HG03280 (cell line): ENCODE data around the gene GRIK2.

ENCODE experiments used
- ATAC-seq: cut with Tn5 transposase; IDR thresholded peaks from one replicate; pipeline ENCODE4 v1.9.1; 2021; ENCODE audit warnings: mild to moderate bottlenecking, moderate library complexity; ENCODE audit not compliant: unreplicated experiment

The GRIK2 gene

DNA sequence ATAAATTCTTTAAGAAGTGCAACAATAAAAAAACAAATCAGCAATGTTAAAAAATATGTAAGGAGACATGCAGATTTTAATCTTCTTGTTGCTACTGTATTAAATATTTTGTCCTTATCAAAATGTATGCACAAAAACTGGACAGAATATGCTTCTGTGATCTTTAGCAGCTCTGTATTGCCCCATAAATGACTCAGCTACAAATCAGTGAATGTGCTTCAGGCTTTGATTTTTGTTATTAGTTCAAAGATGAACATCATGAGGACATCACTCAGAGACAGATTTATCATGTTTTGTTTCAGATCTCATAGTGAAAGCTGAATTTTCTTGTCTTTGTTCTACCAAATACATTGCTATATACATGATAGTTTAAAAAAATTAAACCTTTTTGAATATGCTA is 312.4 kb downstream of the GRIK2 start:
- no peak for ATAC-seq

DNA sequence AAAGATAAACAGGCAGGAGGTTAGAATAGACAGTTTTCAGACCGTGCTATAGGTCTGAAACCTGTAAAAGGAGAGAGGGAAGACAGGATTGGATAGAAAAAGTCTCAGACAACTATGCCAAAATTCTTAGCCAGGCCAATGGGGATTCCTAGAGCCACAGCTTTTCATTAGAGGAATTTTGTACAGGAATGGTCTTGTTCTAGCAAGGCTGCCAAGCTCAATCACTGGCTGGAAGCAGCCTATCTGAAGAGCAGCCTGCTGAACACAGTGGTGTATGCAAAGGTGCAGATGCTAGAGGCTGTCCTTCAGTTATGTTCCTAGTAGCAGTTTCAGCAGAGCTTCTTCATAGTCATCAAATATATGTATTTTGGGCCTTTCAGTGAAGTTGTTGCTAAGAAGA is 313.1 kb downstream of the GRIK2 start:
- ATAC-seq = no peak

DNA sequence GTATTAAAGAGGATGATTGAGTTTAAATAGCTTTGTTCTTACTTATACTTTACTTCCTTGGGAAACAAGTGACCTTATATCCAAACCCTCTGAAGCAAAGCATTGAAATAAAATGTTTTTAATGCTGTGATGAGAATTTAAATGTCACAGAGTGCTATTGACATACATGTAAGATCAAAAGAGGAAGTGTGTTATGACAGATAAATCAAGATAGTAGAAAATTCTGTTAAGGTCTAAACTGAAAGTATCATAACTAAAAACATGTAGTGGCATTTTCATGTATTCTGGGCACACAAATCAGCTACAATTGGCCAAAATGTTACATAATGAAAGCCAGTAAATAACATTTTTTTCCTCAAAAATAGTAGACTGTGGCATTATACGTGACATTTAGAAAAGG is 318.0 kb downstream of the GRIK2 start:
- no peak for ATAC-seq

DNA sequence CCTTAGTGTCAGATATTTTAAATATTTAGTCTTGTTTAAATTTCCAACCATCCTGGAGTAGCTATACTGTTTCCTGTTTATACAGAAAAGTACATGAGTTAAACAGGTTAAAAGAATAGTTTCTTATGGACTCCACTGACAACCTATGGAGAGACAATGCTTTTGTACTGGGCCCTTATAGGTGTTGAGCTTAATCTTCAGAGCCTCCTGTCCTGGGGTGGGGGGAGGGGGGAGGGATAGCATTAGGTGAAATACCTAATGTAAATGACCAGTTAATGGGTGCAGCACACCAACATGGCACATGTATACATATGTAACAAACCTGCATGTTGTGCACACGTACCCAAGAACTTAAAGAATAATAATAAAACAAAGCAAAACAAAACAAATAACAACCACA is 322.9 kb downstream of the GRIK2 start:
- ATAC-seq = no peak

DNA sequence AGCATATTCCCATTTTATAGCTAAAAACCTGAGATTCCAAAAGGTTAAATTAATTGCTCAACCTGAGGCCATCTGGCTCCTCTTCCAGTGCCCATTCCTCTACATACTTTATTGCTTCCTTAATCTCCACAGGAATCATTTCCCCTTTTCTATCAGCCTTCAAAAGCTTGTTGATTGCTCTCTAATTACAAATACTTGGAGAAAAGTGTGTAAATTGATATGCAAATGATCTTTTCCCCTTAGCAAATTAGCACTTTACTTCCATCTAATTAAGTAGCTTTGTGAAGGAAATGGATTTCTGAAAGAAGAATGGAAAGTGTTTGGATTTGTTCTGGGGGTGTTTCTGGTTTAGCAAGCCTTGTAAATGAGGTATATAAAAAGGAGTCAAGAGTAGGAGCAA is 323.3 kb downstream of the GRIK2 start:
- no peak for ATAC-seq

DNA sequence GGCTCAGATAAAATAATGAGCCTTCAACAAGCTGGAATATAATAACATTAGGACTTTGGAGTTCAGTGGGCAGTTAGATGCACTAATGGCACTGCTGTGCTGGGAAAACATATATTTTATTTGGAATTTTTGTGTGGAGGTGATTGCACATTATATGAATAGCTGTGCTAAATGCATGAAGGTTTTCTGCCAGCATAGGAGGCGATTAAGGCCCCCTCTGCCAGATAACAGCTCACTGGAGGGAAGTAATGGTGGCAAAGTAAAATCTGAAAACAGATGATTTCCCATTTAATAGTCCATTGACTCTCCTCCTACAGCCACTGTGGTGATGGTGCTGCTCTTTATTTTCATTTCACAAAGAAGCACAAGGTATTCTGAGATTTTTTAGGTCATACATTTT is 326.0 kb downstream of the GRIK2 start:
- ATAC-seq = no peak

DNA sequence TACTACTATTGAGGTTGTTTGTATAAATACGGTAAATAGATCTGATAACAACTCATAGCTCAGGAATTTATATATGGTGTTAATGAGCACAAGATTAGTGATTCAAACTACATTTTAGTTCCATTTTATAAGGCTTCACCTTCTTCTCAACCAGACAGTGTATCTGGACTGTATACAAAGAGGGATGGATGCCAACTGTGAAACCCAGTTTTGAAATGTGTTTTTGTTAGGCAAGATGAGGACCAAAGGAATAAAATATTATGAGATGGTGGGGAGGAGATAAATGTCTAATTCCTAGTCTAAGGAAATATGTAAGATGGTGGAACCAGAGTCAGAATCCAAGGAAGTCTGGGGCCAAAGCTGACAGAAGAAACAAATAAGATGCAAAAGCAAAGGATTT is 329.0 kb downstream of the GRIK2 start:
- ATAC-seq = no peak

DNA sequence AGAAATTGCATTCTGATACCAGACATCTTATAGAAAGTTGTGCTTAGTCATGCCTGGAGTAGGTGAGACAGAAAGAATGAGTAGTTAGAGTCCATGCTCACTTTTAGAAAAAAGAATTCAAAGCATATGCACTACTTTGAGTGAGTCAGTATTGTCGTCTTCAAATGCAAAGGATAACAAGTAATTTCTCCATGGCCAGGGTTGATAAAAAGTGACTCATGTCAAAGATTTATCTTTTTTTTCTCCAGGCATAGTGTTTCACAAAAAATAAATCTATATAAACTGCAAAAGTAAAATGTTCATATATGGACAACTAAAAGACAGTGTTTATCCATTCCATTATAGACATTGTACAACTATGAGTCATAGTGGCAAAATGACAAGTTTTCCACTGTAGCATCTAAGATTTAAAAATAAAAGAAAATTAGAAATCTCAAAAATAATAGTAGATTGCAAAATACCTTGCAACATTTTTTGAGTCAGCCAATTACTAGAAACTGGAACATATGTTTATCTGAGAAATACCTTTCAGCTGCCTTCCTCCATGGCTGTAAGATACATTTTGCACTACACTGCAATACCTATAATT is 329.6 kb downstream of the GRIK2 start:
- ATAC-seq = no peak

DNA sequence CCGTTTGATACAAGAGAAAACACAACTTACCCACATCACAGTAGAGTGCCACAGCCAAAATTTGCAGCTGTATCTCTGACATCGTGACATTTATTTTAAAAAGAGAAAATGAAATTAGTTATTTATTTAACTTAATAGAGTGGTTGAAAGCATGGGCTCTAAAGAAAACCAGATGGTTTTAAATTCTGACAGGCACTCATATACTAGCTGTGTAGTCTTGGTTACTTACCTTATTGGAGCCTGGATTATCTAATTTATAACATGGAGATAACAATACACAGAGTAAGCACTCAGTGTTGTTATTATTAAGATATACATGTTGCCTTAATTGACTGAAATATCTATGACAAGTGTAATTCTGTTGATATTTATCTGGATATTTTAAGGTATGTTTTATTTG is 334.9 kb downstream of the GRIK2 start:
- ATAC-seq = no peak

DNA sequence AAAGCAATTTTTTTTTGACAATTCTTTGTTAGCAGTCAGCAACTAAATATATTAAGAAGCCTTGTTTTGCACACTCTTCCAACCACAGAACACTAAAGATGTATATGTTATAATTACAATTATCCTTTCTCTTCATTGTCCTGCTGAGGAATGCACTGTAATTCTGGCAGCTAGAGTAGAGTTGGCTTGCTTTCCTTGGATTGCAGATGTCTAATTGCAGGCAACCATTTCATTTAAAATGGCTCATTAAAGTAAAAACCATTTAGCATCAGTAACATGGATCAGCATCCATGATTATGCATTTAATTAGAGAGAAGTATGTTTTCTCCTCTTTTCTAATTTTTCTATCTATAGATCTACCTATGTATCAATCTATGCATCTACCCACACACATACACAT is 335.4 kb downstream of the GRIK2 start:
- ATAC-seq = no peak

DNA sequence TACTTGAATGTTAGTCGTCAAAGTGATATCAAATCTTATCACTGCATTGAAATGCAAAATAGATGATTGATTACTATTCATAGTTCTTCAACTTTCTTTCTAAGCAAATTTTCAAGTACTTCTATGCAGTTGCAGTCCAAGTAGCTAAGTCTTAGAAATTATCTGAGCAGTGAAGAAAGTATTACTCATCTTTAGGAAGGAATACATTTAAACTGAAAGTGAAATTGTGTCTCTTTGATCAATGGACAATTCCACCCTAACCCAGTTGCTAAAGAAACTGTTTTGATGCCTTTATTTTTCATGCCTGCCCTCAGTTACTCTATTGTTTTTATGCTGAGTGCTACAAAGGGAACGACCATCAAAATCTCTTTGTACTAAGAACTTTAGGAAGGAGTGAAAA is 337.4 kb downstream of the GRIK2 start:
- no peak for ATAC-seq

DNA sequence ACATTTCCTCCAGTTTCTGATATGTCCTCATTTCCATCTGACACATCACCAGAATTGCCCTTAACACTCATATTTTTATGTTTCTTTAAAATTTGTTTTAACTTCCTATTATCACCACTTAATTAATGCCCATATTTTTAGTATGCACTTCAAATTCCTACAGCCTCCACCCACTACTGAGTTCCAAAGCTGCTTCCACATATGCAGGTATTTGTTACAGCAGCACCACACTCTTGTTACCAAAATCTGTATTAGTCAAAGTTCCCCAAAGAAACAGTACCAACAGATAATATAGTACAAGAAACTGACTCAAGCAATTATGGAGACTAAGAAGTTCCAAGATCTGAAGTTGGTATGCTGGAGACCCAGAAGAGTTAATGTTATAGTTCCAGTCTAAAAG is 340.4 kb downstream of the GRIK2 start:
- no peak for ATAC-seq

DNA sequence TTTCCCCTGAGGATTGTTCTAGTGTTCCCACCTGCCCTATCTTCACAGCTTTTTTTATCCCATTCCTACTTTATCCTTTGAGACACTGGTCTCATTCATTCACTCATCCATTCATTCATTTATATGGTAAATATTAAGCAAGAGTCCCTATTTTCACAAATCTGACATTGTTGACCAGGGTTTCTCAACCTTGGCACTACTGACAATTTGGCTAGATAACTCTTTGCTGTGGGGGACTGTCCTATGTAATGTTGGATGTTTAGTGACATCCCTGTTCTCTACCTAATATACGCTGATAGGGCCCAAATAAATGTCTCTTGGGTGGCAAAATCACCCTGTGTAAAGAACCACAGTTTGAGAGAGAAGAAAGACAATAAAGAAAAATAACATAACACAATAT is 345.0 kb downstream of the GRIK2 start:
- no peak for ATAC-seq

DNA sequence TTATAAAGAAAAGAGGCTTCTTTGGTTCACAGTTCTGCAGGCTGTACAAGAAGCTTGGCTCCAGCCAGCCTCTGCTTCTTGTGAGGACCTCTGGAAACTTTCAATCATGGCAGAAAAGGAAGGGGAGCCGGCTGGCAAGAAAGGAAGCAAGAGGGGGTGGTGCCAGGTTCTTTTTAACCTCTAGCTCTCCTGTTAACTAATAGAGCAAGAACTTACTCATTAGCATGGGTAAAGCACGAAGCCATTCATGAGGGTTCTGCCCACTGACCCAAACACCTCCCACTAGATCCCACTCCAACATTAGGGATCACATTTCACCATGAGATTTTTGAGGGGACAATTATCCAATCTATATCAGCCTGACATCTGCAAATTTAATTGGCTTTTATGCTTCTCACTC is 347.1 kb downstream of the GRIK2 start:
- no peak for ATAC-seq

DNA sequence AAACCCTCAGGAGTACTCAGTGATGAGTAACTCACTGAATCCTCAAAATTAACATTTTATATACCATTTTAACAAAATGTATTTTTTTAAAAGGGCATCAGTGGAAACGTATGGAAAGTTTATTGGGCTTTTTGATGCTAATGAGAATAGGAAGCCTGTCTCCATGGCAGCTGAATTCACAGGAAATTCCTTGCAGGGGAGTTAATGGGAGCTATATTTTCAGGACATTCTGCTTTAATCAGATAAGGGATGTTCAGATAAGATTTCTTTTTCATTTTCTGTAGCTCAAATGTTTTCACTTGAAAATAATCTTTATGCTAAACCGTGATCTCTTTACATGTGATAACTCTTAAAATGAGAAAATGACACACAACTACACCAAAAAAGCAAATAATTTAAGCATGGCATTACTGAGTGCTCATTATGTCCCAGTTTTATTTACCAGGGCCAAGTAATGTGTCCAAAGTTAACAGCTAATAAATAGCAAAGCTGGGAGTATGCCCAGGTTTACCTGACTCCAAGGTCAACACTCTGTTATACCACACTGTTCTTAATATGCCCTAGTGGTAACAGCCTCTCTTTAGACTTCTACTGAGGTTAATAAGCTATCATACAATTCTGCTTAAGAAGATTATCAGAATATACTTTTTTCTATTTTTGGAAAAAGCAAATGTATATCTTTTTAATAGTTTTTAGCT is 348.1 kb downstream of the GRIK2 start:
- ATAC-seq = no peak

DNA sequence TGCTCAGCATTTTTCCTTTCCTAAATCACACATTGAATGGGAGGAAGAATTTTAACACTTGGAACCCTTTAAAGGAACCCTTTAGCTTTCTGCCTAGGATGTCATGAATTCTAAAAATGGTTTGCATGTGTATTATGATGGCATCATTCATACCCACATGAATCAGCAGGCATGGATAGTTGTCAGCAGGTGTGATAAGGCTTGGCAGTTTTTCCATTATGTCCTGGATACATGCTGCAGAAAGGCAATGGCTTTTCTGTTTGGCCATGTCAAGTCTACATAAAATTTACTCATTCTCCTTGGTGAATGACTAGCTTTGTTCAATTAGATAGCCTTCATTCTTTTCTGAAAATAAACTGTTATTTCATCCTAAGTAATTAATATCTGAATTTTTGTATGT is 353.7 kb downstream of the GRIK2 start:
- ATAC-seq = no peak

DNA sequence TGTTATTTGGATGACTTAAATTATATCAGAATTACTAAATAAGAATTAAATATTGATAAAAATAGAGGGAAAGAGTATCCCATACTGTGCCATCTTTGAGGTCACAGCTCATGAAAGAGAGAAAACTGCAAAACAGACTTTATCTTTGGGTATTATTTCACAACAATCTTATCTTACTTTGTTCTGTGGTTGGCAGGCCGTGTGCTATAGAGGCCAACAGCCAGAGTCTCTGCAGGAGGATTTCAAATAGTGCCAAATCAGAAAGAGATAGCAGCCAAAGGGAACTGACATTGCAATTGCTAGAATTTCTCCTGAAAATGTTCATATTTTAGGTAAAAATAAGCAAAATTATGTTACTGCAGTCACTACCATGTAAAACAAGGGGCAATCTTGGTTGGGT is 354.2 kb downstream of the GRIK2 start:
- ATAC-seq = no peak

DNA sequence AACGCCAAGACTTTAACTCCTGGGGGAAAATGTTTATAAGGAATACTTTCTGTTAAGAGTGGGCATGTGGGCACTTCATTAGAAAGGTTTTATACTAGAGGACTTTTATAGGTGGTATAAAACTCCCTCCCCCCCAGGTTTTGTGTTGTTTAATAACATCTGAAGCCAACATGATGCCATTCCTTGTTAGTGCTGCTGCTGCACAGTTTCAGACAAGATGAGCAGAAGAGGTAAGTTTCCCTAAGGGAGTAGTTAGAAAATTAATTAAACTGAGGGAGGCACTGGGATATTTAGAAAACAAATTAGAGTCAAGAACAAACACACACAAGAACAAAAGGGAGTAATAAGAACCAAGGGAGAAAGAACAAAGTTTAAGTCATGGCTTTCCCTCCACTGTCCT is 362.4 kb downstream of the GRIK2 start:
- no peak for ATAC-seq

DNA sequence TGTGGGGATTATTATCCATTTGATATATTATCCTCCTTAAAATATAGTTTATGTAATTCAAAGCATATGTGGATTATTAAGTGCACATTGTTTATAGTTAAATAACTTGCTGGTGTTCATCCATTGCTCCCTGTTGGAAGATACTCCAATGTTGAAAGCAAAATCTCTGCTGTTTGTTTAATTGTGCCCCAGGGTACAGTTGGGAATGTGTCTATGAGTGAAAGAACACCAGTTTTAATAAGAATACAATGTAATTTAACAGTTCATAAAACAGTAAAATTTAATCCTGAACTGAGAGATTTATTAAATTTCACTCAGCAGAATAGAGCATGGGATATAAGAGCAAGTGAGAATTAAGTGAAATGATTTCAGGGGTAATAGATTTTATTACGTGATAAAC is 364.9 kb downstream of the GRIK2 start:
- no peak for ATAC-seq

DNA sequence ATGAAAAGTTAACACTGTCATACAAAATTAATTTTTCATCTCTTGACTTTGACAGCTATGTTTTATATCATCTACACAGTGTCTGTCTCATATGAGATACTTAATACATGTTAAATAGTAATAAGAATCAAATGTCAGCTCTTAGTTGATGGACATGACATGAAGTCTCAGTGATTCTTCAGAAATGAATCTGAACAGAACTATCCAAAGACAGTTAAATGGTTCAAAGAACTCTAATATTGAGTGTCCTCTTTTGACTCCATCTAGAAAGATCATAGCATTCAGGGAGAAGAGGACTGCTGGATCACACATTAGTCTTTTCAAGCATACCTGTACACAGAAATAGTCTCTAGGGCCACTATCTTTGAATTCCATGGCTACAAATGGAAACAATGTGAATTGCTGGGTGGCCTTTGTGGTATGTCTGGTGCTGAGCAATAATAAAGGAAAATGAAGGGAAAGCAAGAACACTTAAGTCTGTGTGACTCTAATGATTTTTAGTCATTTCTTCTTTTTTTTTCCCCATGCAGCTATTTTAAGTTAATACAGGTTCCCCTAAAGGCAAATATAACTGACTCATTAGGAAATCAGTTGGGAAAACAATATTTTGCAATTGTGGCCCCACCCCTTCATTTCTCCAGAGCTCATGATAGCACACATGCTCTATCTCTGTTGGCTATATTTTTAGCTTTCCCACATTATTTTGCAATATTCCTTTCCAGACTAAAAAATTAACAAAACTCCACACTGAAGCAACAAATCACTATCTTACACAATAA is 367.5 kb downstream of the GRIK2 start:
- ATAC-seq = no peak

DNA sequence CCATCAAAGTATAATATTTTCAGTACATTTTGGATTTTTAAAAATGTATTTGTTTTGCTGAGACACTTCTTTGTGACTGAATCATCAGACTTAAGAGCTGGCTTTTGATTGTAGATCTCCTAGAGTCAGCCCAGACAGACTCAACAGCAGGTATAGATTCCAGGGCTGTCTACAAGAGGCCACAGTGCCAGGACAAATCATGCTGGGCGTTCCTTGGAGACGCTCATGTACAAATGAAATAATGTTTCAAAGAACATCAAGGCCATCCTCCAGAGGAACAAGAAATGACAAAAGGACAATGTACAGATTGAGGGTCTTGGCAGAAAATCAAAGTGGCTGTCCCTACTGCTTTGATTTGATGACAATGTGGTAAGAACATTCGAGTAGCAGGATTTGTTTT is 369.3 kb downstream of the GRIK2 start:
- no peak for ATAC-seq

DNA sequence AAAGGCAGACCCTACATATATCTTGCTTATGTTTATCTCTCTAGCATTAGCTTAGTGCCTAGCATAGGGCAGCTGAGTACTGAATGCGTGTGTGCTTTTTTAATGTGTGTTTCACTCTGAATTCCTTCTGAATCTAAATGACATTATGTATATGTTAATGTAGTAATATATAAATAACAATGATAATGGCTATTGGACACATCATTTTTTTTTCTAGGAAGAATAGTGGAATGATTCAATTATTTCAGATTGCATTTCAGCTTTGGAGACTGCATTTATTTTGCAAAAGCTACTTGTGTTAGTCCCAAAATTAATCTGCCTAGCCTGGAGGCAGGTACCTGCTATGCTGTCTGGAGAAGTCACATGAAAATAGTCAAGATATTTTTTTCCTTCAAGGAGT is 371.8 kb downstream of the GRIK2 start:
- ATAC-seq = no peak
